Neural crest cell (in vitro differentiated cells): ENCODE measurements around the gene ZNRF4. TPM values are rescaled to one million over a fixed set of nuclear protein-coding genes. Genes with fewer than 3 reads are reported as not detected.

ENCODE experiments used
- DNase-seq: peaks from one replicate; pipeline ENCODE4 v3.0.0; 2021; ENCODE audit warnings: low read depth, mixed read lengths, low spot score
- H3K27ac Mint-ChIP-seq: one replicate; pipeline ENCODE4 v1.8.0; 2021; ENCODE audit warnings: mild to moderate bottlenecking, mixed read lengths; ENCODE audit not compliant: unreplicated experiment
- H3K27me3 Mint-ChIP-seq: 2 replicates; pipeline ENCODE4 v1.8.0; 2021; ENCODE audit warnings: low read depth, mild to moderate bottlenecking, mixed read lengths
- H3K36me3 Mint-ChIP-seq: 2 replicates; pipeline ENCODE4 v1.8.0; 2021; ENCODE audit warnings: low read depth, mild to moderate bottlenecking, mixed read lengths
- H3K4me1 Mint-ChIP-seq: 2 replicates; pipeline ENCODE4 v1.8.0; 2021; ENCODE audit warnings: mixed read lengths
- H3K4me3 Mint-ChIP-seq: one replicate; pipeline ENCODE4 v1.8.0; 2021; ENCODE audit warnings: mild to moderate bottlenecking, mixed read lengths
- H3K9me3 Mint-ChIP-seq: 2 replicates; pipeline ENCODE4 v1.8.0; 2021; ENCODE audit warnings: mixed read lengths
- CTCF ChIP-seq: fragments of 200-600 bp; sonication (generic); conservative IDR thresholded peaks from 2 replicates; pipeline ENCODE4 v1.5.0; 2021; ENCODE audit warnings: antibody characterized with exemption, mild to moderate bottlenecking
- total RNA-seq: library from RNA; stranded (reverse); gene quantifications from 2 replicates; pipeline ENCODE4 v1.2.1, GENCODE V29; 2021

The ZNRF4 gene
- total RNA-seq, 1 donor from 2014 or later = not detected

GRCh38 chr19:5497297-5497696 lies 42.1 kb downstream of the ZNRF4 start:
- no peak for DNase-seq
- peaks cover under 1% of the 10 kb centered on the region for H3K9me3 Mint-ChIP-seq
- H3K27me3 Mint-ChIP-seq = peaks cover 65% of the 10 kb centered on the region
- H3K4me3 Mint-ChIP-seq = no peak overlapping the region
- TF ChIP-seq CTCF = no peak
- peak overlapping the region; percentile 27 for H3K27ac Mint-ChIP-seq
- peaks cover 22% of the 10 kb centered on the region for H3K4me1 Mint-ChIP-seq
- no peaks in the 10 kb centered on the region for H3K36me3 Mint-ChIP-seq

GRCh38 chr19:5498830-5499550 lies 43.8 kb downstream of the ZNRF4 start:
- Mint-ChIP-seq H3K4me3 (no peak overlapping the region), H3K9me3 (peaks cover 7% of the 10 kb centered on the region), H3K36me3 (peaks cover 4% of the 10 kb centered on the region), H3K4me1 (peaks cover 12% of the 10 kb centered on the region), H3K27me3 (peaks cover 56% of the 10 kb centered on the region), H3K27ac (peak overlapping the region; percentile 57)
- no peak for TF ChIP-seq CTCF
- peak; percentile 22 for DNase-seq

- TF ChIP-seq CTCF = no peak
- H3K27me3 Mint-ChIP-seq = peaks cover 43% of the 10 kb centered on the region
- H3K27ac Mint-ChIP-seq = no peak overlapping the region
- H3K4me1 Mint-ChIP-seq = peaks cover 6% of the 10 kb centered on the region
- peaks cover 4% of the 10 kb centered on the region for H3K36me3 Mint-ChIP-seq
- DNase-seq = no peak
- no peak overlapping the region for H3K4me3 Mint-ChIP-seq
- peaks cover 14% of the 10 kb centered on the region for H3K9me3 Mint-ChIP-seq
These were observed 46.7 kb downstream of the ZNRF4 start for GRCh38 chr19:5501907-5502306.

GRCh38 chr19:5503598-5503997 lies 48.4 kb downstream of the ZNRF4 start:
- no peak for DNase-seq
- H3K4me3 Mint-ChIP-seq = no peak overlapping the region
- peaks cover 14% of the 10 kb centered on the region for H3K9me3 Mint-ChIP-seq
- no peak for TF ChIP-seq CTCF
- H3K27me3 Mint-ChIP-seq = peaks cover 37% of the 10 kb centered on the region
- H3K36me3 Mint-ChIP-seq = peaks cover 4% of the 10 kb centered on the region
- H3K27ac Mint-ChIP-seq = no peak overlapping the region
- peaks cover 6% of the 10 kb centered on the region for H3K4me1 Mint-ChIP-seq

GRCh38 chr19:5504114-5504513 lies 48.9 kb downstream of the ZNRF4 start:
- peaks cover 35% of the 10 kb centered on the region for H3K27me3 Mint-ChIP-seq
- no peak overlapping the region for H3K27ac Mint-ChIP-seq

More at GRCh38 chr19:5504114-5504513, 48.9 kb downstream of the ZNRF4 start:
- peak; percentile 20 for TF ChIP-seq CTCF
- peaks cover 14% of the 10 kb centered on the region for H3K9me3 Mint-ChIP-seq
- no peak overlapping the region for H3K4me3 Mint-ChIP-seq
- H3K36me3 Mint-ChIP-seq = peaks cover 4% of the 10 kb centered on the region
- H3K4me1 Mint-ChIP-seq = peaks cover 6% of the 10 kb centered on the region
- DNase-seq = no peak

Other genes starting within 250 kb of the ZNRF4 start
- 333 and 357 TPM in 2 replicates for gene PTPRS, start 114.6 kb upstream of the ZNRF4 start, total RNA-seq
- 0.37 and 0.55 TPM in 2 replicates for gene TINCR, start 112.5 kb downstream of the ZNRF4 start, total RNA-seq
- gene SAFB2, start 167.4 kb downstream of the ZNRF4 start, total RNA-seq = 103 and 117 TPM in 2 replicates
- 176 and 184 TPM in 2 replicates for gene SAFB, start 167.7 kb downstream of the ZNRF4 start, total RNA-seq
- 23.2 and 25.6 TPM in 2 replicates for gene MICOS13, start 225.1 kb downstream of the ZNRF4 start, total RNA-seq
- 16.0 and 21.7 TPM in 2 replicates for gene HSD11B1L, start 225.6 kb downstream of the ZNRF4 start, total RNA-seq
- gene RPL36, start 234.9 kb downstream of the ZNRF4 start, total RNA-seq = 1,029 and 1,097 TPM in 2 replicates